ENCODE results near the gene ZC3H4. TPM values are rescaled to one million over a fixed set of nuclear protein-coding genes. Genes with fewer than 3 reads are reported as not detected.
A peak's percentile ranks its signal among the peaks of the same experiment; 100 is the strongest.

ZC3H4 gene
- total RNA-seq, 1 experiment from 2014 or later = 11.4 TPM

GRCh38 chr19:47133021-47133471 is 19.5 kb upstream of the ZC3H4 start:
- no peak for DNase-seq (ENCODE audit: low read depth)

GRCh38 chr19:47132194-47132852 is 18.7 kb upstream of the ZC3H4 start:
- DNase-seq (ENCODE audit: low read depth) = no peak

GRCh38 chr19:47130589-47131227 is 17.1 kb upstream of the ZC3H4 start, which contains the start of gene SAE1:
Gene SAE1 (plus strand): TSS chr19:47130835. CDS start chr19:47130931, 96 bp downstream.
- peak; percentile 99 for DNase-seq (ENCODE audit: low read depth)

- DNase-seq (ENCODE audit: low read depth) = no peak
Measured at GRCh38 chr19:47130120-47130588, 16.6 kb upstream of the ZC3H4 start.

GRCh38 chr19:47129579-47129978 is 16.0 kb upstream of the ZC3H4 start:
- DNase-seq (ENCODE audit: low read depth) = no peak

- no peak for DNase-seq (ENCODE audit: low read depth)
Measured at GRCh38 chr19:47125669-47125938, 12.0 kb upstream of the ZC3H4 start.

- DNase-seq (ENCODE audit: low read depth) = peak; percentile 64
Measured at GRCh38 chr19:47124937-47125668, 11.5 kb upstream of the ZC3H4 start.

GRCh38 chr19:47123406-47123805 is 9.8 kb upstream of the ZC3H4 start:
- no peak for DNase-seq (ENCODE audit: low read depth)

- peak; percentile 76 for DNase-seq (ENCODE audit: low read depth)
Measured at GRCh38 chr19:47122359-47123335, 9.1 kb upstream of the ZC3H4 start.

- DNase-seq (ENCODE audit: low read depth) = no peak
Measured at GRCh38 chr19:47120470-47121067, 7.0 kb upstream of the ZC3H4 start.

DNA sequence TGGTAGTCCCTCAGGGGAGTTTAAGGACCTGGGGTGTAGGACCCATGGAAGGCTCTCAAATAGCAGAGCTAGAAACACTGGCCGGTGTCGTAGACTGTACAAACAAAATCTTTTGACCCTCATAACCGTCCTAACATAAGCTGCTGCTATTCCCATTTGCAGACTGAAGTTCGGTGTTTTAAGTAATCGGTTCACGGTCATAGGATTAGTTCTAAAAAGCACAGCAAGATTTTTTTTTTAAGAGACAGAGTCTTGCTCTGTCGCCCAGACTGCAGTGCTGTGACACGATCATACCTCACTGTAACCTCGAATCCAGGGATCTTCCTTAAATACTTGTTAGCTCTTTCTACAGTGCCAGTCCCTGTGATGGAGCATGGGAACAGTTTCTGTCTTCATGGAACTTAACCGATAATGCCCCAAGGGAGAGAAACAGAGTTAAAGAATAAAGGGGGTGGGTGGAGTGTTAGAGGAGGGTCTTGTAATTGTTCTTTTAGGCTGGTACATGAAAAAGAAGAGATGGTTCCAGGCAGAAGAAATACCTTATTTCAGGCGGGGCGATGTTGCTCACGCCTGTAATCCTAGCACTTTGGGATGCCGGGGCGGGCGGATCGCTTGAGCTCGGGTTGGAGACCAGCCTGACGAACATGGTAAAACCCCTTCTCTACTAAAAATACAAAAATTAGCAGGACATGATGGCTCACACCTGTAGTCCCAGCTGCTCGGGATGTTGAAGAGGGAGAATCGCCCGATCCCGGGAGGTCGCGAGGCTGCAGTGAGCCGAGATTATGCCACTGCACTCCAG is 475 bp upstream of the ZC3H4 start:
- DNase-seq (ENCODE audit: low read depth) = no peak

- peak; percentile 92 for DNase-seq (ENCODE audit: low read depth)
Measured at GRCh38 chr19:47112166-47112996, 1.2 kb downstream of the ZC3H4 start.

- DNase-seq (ENCODE audit: low read depth) = no peak
Measured at GRCh38 chr19:47111682-47112165, 1.9 kb downstream of the ZC3H4 start.

- peak; percentile 31 for DNase-seq (ENCODE audit: low read depth)
Measured at GRCh38 chr19:47111006-47111621, 2.5 kb downstream of the ZC3H4 start.

- DNase-seq (ENCODE audit: low read depth) = no peak
Measured at GRCh38 chr19:47110521-47111005, 3.0 kb downstream of the ZC3H4 start.

DNA sequence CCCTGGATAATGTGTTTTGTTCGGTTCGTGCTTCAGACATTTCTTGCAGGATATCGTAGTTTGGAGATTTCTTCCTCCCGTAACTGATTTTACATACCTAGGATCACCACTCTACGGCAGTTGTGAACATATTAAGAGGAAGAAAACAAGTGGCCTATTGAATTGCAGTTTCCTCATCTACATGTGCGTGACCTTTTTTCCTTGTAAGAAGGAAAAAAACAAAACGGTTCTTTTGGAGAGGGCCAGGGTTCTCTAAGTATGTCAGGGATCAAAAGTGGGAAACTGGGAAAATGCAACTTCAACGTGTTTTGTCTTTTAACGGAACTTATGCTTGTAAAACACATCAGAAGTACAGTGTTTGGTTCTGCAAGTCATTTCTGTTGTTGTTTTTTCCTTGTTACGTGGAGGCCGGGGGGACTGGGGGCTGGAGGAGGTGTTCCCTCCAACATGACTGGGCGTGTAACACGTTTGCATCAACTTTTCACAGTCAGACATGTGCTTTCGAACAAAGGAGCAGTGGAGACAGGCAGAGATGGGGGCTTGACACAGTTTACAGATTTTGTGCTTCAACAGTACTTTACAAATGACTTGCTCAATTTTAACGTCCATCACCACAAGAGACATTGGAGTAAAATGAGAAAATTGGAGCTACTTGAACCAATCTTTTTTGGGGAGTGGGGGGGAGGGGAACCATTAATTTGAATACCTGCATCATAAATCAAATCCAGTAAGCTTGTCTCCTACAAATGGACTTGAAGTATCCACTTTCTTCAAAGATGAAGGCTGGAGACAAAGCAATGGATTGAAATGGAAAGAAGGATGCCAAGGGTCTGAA is 3.8 kb downstream of the ZC3H4 start:
- no peak for DNase-seq (ENCODE audit: low read depth)

GRCh38 chr19:47109177-47109540 is 4.4 kb downstream of the ZC3H4 start:
- DNase-seq (ENCODE audit: low read depth) = no peak

Measured in Daoy (cell line).